ENCODE data around the gene ELAVL4.
A peak's percentile ranks its signal among the peaks of the same experiment; 100 is the strongest.

ELAVL4 gene

DNA sequence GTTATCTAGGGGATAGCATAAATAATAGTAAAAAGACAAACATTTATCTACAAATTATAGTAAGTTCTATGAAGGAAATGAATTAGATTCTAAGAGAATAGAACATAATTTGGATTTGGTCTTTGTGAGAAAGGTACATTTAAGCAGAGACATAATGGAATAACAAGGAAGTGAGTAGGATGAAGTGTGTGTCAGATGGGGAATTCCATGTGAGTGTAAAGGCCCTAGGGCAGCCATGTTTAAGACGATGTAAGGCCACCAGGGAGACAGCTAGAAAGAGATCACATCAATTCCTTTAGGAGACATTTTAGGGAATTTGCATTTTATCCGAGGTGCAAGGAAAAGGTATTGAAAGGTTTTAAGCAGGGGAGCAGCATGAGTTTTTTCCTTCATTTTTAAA, 33.8 kb upstream of the ELAVL4 start:
- H3K36me3 ChIP-seq (ENCODE audit: insufficient read depth, low read length) = no peaks in the 10 kb centered on the region
- H4K20me1 ChIP-seq (ENCODE audit: insufficient read depth, low read length) = no peaks in the 10 kb centered on the region
- no peak overlapping the region for H3K4me3 ChIP-seq (ENCODE audit: low read depth in 1 of 2, low read length in 2 of 2)
- H3K79me2 ChIP-seq (ENCODE audit: insufficient read depth, low read length) = no peaks in the 10 kb centered on the region
- no peaks in the 10 kb centered on the region for H3K9me3 ChIP-seq (ENCODE audit: insufficient read depth, low read length, severe bottlenecking)
- H3K4me2 ChIP-seq (ENCODE audit: insufficient read depth, low read length) = no peak overlapping the region
- H3K27me3 ChIP-seq (ENCODE audit: insufficient read depth, low read length, poor library complexity) = no peaks in the 10 kb centered on the region
- DNase-seq (no peak), ATAC-seq (ENCODE audit: insufficient read depth, low read depth) (no peak)
- H2AFZ ChIP-seq (ENCODE audit: low read depth, low read length) = no peak overlapping the region
- no peak overlapping the region for H3K9ac ChIP-seq (ENCODE audit: low read depth, low read length)
- no peak overlapping the region for H3K27ac ChIP-seq (ENCODE audit: low read length)
- no peaks in the 10 kb centered on the region for H3K4me1 ChIP-seq (ENCODE audit: insufficient read depth, low read length)
- TF ChIP-seq, protein P1, sequence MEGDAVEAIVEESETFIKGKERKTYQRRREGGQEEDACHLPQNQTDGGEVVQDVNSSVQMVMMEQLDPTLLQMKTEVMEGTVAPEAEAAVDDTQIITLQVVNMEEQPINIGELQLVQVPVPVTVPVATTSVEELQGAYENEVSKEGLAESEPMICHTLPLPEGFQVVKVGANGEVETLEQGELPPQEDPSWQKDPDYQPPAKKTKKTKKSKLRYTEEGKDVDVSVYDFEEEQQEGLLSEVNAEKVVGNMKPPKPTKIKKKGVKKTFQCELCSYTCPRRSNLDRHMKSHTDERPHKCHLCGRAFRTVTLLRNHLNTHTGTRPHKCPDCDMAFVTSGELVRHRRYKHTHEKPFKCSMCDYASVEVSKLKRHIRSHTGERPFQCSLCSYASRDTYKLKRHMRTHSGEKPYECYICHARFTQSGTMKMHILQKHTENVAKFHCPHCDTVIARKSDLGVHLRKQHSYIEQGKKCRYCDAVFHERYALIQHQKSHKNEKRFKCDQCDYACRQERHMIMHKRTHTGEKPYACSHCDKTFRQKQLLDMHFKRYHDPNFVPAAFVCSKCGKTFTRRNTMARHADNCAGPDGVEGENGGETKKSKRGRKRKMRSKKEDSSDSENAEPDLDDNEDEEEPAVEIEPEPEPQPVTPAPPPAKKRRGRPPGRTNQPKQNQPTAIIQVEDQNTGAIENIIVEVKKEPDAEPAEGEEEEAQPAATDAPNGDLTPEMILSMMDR (IDR thresholded peaks at IDR 0.05; ENCODE audit: borderline replicate concordance, extremely low read depth, low read length, poor library complexity, severe bottlenecking) = no peak
- TF ChIP-seq EZH2 (IDR thresholded peaks at IDR 0.05; ENCODE audit: borderline replicate concordance, low read depth, low read length, severe bottlenecking) = no peak

DNA sequence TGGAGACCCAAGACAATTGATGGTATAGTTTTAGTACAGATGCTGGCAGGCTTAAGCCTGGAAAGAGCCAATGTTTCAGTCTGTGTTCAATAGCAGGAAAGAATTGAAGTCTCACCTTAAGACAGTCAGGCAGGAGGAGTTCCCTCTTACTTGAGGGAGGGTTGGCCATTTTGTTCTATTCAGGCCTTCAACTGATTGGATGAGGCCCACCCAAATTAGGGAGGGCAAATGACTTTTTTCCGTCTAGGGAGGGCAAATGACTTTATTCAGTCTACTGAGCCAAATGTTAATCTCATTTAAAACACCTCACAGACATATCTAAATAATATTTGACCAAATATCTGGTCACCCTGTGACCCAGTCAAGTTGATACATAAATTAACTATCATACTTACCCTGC, 31.4 kb upstream of the ELAVL4 start:
- H2AFZ ChIP-seq (ENCODE audit: low read depth, low read length) = no peak overlapping the region
- no peak for TF ChIP-seq EZH2 (IDR thresholded peaks at IDR 0.05; ENCODE audit: borderline replicate concordance, low read depth, low read length, severe bottlenecking)
- TF ChIP-seq, protein P1 (IDR thresholded peaks at IDR 0.05; ENCODE audit: borderline replicate concordance, extremely low read depth, low read length, poor library complexity, severe bottlenecking) = no peak

DNA sequence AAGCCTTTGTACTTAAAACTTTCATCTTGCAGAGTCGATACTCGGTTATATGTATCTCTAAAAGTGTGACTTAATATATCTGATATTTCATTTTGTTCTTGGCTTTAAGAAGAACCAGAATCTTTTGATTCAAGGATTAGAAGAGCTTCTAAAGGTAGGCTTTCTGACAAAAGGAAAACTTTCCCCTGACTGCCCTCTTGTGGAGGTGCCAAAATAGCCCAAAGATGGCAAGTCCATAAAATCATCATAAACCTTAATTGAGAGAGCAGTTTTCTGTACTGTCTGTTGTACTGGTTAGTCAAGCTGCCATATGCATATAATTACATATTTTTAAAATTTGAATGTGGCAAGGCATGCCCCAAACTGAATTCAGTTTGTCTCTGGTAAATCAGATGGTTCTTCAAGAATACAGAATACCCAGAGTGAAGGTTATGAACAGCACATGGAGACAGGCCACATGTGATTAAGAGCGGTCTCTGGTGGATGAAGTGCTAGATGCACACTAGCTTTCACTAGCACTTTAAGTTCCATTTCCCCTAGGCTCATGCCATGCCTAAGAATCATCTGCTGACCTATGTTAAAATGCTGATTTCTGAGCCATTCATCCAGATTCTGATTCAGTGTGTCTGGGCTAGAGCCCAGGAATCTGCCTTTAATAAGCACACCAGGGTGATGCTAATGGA, 27.7 kb upstream of the ELAVL4 start:
- no peak overlapping the region for H3K4me3 ChIP-seq (ENCODE audit: low read depth in 1 of 2, low read length in 2 of 2)
- H3K4me1 ChIP-seq (ENCODE audit: insufficient read depth, low read length) = no peaks in the 10 kb centered on the region
- no peaks in the 10 kb centered on the region for H3K79me2 ChIP-seq (ENCODE audit: insufficient read depth, low read length)
- no peak overlapping the region for H3K9ac ChIP-seq (ENCODE audit: low read depth, low read length)
- no peaks in the 10 kb centered on the region for H4K20me1 ChIP-seq (ENCODE audit: insufficient read depth, low read length)
- ATAC-seq (ENCODE audit: insufficient read depth, low read depth) = no peak
- DNase-seq = peak; percentile 6
- TF ChIP-seq, protein P1 (IDR thresholded peaks at IDR 0.05; ENCODE audit: borderline replicate concordance, extremely low read depth, low read length, poor library complexity, severe bottlenecking) = peak; percentile 54
- TF ChIP-seq EZH2 (IDR thresholded peaks at IDR 0.05; ENCODE audit: borderline replicate concordance, low read depth, low read length, severe bottlenecking) = no peak
- no peak overlapping the region for H3K4me2 ChIP-seq (ENCODE audit: insufficient read depth, low read length)
- no peaks in the 10 kb centered on the region for H3K9me3 ChIP-seq (ENCODE audit: insufficient read depth, low read length, severe bottlenecking)
- H2AFZ ChIP-seq (ENCODE audit: low read depth, low read length) = no peak overlapping the region
- H3K36me3 ChIP-seq (ENCODE audit: insufficient read depth, low read length) = no peaks in the 10 kb centered on the region
- H3K27me3 ChIP-seq (ENCODE audit: insufficient read depth, low read length, poor library complexity) = no peaks in the 10 kb centered on the region
- H3K27ac ChIP-seq (ENCODE audit: low read length) = no peak overlapping the region

More for the DNA sequence above, 31.4 kb upstream of the ELAVL4 start:
- DNase-seq = no peak
- H3K9ac ChIP-seq (ENCODE audit: low read depth, low read length) = no peak overlapping the region
- no peaks in the 10 kb centered on the region for H4K20me1 ChIP-seq (ENCODE audit: insufficient read depth, low read length)
- no peaks in the 10 kb centered on the region for H3K79me2 ChIP-seq (ENCODE audit: insufficient read depth, low read length)
- no peak overlapping the region for H3K4me2 ChIP-seq (ENCODE audit: insufficient read depth, low read length)
- H3K4me1 ChIP-seq (ENCODE audit: insufficient read depth, low read length) = no peaks in the 10 kb centered on the region
- no peaks in the 10 kb centered on the region for H3K27me3 ChIP-seq (ENCODE audit: insufficient read depth, low read length, poor library complexity)
- no peaks in the 10 kb centered on the region for H3K36me3 ChIP-seq (ENCODE audit: insufficient read depth, low read length)
- H3K9me3 ChIP-seq (ENCODE audit: insufficient read depth, low read length, severe bottlenecking) = no peaks in the 10 kb centered on the region
- no peak for ATAC-seq (ENCODE audit: insufficient read depth, low read depth)
- no peak overlapping the region for H3K4me3 ChIP-seq (ENCODE audit: low read depth in 1 of 2, low read length in 2 of 2)
- no peak overlapping the region for H3K27ac ChIP-seq (ENCODE audit: low read length)
